HG02943 (cell line): ENCODE data around the gene SPAG17.

Source experiments
- ATAC-seq: cut with Tn5 transposase; IDR thresholded peaks from one replicate; pipeline ENCODE4 v1.9.1; 2021; ENCODE audit warnings: mild to moderate bottlenecking, low read depth, moderate library complexity; ENCODE audit not compliant: unreplicated experiment

SPAG17 gene

GRCh38 chr1:117921991-117922390 lies 263.0 kb downstream of the SPAG17 start:
- no peak for ATAC-seq

- ATAC-seq = no peak
Measured at GRCh38 chr1:117919376-117919775, 265.7 kb downstream of the SPAG17 start.

- ATAC-seq = no peak
Measured at GRCh38 chr1:117911051-117911450, 274.0 kb downstream of the SPAG17 start.

- no peak for ATAC-seq
Measured at GRCh38 chr1:117905019-117905418, 280.0 kb downstream of the SPAG17 start.

GRCh38 chr1:117904485-117904884 lies 280.5 kb downstream of the SPAG17 start:
- no peak for ATAC-seq
